IMR-90 (cell line): ENCODE measurements around the gene LIMK2.

Experiments used
- CTCF ChIP-seq: conservative IDR thresholded peaks from 2 replicates; pipeline ENCODE4 v1.5.1; 2012; ENCODE audit warnings: mild to moderate bottlenecking, low read depth, low read length, improper control_type of control experiment
- MXI1 ChIP-seq: IDR thresholded peaks from 2 replicates; pipeline ENCODE4 v1.6.1; 2012; ENCODE audit warnings: low read depth, mild to moderate bottlenecking, low read length, moderate library complexity, borderline replicate concordance
- POLR2A ChIP-seq: IDR thresholded peaks from 2 replicates; pipeline ENCODE4 v1.6.1; 2012; ENCODE audit warnings: mild to moderate bottlenecking, low read depth, low read length
- RAD21 ChIP-seq: IDR thresholded peaks from 2 replicates; pipeline ENCODE4 v1.6.1; 2012; ENCODE audit warnings: low read length, improper control_type of control experiment

GRCh38 chr22:31274017-31274416 is 61.9 kb downstream of the LIMK2 start:
- TF ChIP-seq CTCF (no peak), MXI1 (no peak), POLR2A (no peak), RAD21 (no peak)
